GM10248 (cell line): ENCODE results near the gene PHF3.

Source experiments
- CTCF ChIA-PET: fragments of 300-600 bp; sonication (Branson Sonifier 250); formaldehyde crosslinking; extraction: SDS; loops from one replicate; lab custom pipeline; 2021; ENCODE audit warnings: antibody characterized with exemption; lab: Yijun Ruan, JAX
- POLR2A ChIA-PET: fragments of 350-650 bp; sonication (Branson Sonifier 250); formaldehyde crosslinking; extraction: SDS; loops from one replicate; lab custom pipeline; 2020; ENCODE audit warnings: antibody characterized with exemption; lab: Yijun Ruan, JAX
- DNase-seq: peaks from one replicate; pipeline ENCODE4 v3.0.0; 2012; ENCODE audit errors: extremely low spot score
- CTCF ChIP-seq: IDR thresholded peaks from 2 replicates; pipeline ENCODE4 v1.5.1; 2012; ENCODE audit warnings: mild to moderate bottlenecking, low read depth; ENCODE audit errors: extremely low read depth, missing control alignments, control extremely low read depth

Gene PHF3

GRCh38 chr6:63598049-63599036, 37.3 kb upstream of the PHF3 start:
- ChIA-PET CTCF (interaction anchor here (0.5 to 6.1 kb wide), 55 partner anchors 11 to 326 kb away, joined by 3 to 120 read pairs (median 4); partner anchors contain the start of gene PHF3), POLR2A (interaction anchor here (0.5 to 1.5 kb wide), 3 partner anchors 12 to 106 kb away, joined by 3 read pairs; no protein-coding TSS in a partner anchor)
- peak; percentile 80 for DNase-seq
- peak; percentile 81 for TF ChIP-seq CTCF

- POLR2A ChIA-PET, result no interaction called here
- DNase-seq, result no peak
- no peak for TF ChIP-seq CTCF
- CTCF ChIA-PET, result interaction anchor here (1.0 to 6.1 kb wide), 38 partner anchors 10 to 273 kb away, joined by 3 to 120 read pairs (median 6); partner anchors contain the start of gene PHF3
These were observed 36.4 kb upstream of the PHF3 start for GRCh38 chr6:63599243-63599642.

- TF ChIP-seq CTCF, result no peak
- CTCF ChIA-PET, result interaction anchor here (1.5 to 6.1 kb wide), 6 partner anchors 14 to 202 kb away, joined by 3 to 120 read pairs (median 16); partner anchors contain the start of gene PHF3
- no peak for DNase-seq
- POLR2A ChIA-PET, result no interaction called here
These were observed 35.5 kb upstream of the PHF3 start for GRCh38 chr6:63600136-63600535.

- DNase-seq, result no peak
- TF ChIP-seq CTCF, result no peak
- ChIA-PET CTCF (interaction anchor here (1.3 to 6.9 kb wide), 3 partner anchors 9 to 28 kb away, joined by 3 to 55 read pairs (median 3); no protein-coding TSS in a partner anchor), POLR2A (no interaction called here)
These were observed 26.4 kb upstream of the PHF3 start for GRCh38 chr6:63609231-63609630.

GRCh38 chr6:63610944-63611343, 24.7 kb upstream of the PHF3 start:
- DNase-seq, result no peak
- ChIA-PET CTCF (interaction anchor here (1.4 to 6.9 kb wide), 5 partner anchors 11 to 75 kb away, joined by 3 to 55 read pairs (median 4); no protein-coding TSS in a partner anchor), POLR2A (no interaction called here)
- no peak for TF ChIP-seq CTCF

- DNase-seq, result no peak
- ChIA-PET CTCF (interaction anchor here (1.4 to 6.9 kb wide), 5 partner anchors 11 to 74 kb away, joined by 3 to 55 read pairs (median 4); no protein-coding TSS in a partner anchor), POLR2A (no interaction called here)
- TF ChIP-seq CTCF, result no peak
These were observed 24.0 kb upstream of the PHF3 start for GRCh38 chr6:63611560-63611959.
